Lung microvascular endothelial cell (primary cell): ENCODE results near the gene RALGPS2. TPM values are rescaled to one million over a fixed set of nuclear protein-coding genes. Genes with fewer than 3 reads are reported as not detected.

Source experiments
- DNase-seq, 2 donors: peaks; one replicate each; pipeline versions ENCODE4 v3.0.0 to v3.0.0-alpha.2; 2010; ENCODE audit warnings: low read depth in 2 of 2
- total RNA-seq: library from RNA; depleted of rRNA; stranded (reverse); fragments of >200 nt; gene quantifications from 2 replicates; pipeline ENCODE4 v1.2.1, GENCODE V29; 2014

RALGPS2 gene
- total RNA-seq, 1 donor from 2014 or later: 19.4 TPM

GRCh38 chr1:178962853-178963711 lies 238.0 kb downstream of the RALGPS2 start:
- DNase-seq: no peak

GRCh38 chr1:178964469-178965330 lies 239.7 kb downstream of the RALGPS2 start:
- DNase-seq: no peak

- DNase-seq: no peak
Observed at GRCh38 chr1:178966312-178966711, 241.3 kb downstream of the RALGPS2 start.

- no peak for DNase-seq
Observed at GRCh38 chr1:178969226-178969987, 244.4 kb downstream of the RALGPS2 start.

- no peak for DNase-seq
Observed at GRCh38 chr1:178970184-178970583, 245.1 kb downstream of the RALGPS2 start.

Other genes with a start within 250 kb of the RALGPS2 start
- not detected in 2 replicates for gene CLEC20A, start 228.3 kb upstream of the RALGPS2 start, total RNA-seq
- gene TEX35, start 212.1 kb upstream of the RALGPS2 start, total RNA-seq: not detected in 2 replicates
- gene ANGPTL1, start 145.8 kb downstream of the RALGPS2 start, total RNA-seq: under 0.01 and 0.22 TPM in 2 replicates